H9 (cell line): ENCODE data around the gene TUG1. TPM values are rescaled to one million over a fixed set of nuclear protein-coding genes. Genes with fewer than 3 reads are reported as not detected.

Source experiments
- DNase-seq: peaks from one replicate; pipeline ENCODE4 v3.0.0-alpha.2; 2017
- H2AFZ ChIP-seq: one replicate; pipeline ENCODE4 v1.6.1; 2013; ENCODE audit warnings: mild to moderate bottlenecking, low read length, control low read depth, moderate library complexity
- H2AK5ac ChIP-seq: 2 replicates; pipeline ENCODE4 v1.6.1; 2013; ENCODE audit warnings: low read length, control low read depth, mixed read lengths; ENCODE audit not compliant: insufficient read length
- H2BK120ac ChIP-seq: one replicate; pipeline ENCODE4 v1.6.1; 2013; ENCODE audit warnings: low read depth, mild to moderate bottlenecking, low read length, control low read depth, inconsistent platforms; ENCODE audit not compliant: poor library complexity, severe bottlenecking
- H2BK12ac ChIP-seq: 2 replicates; pipeline ENCODE4 v1.6.1; 2013; ENCODE audit warnings: low read length, control low read depth, mixed read lengths, low read depth; ENCODE audit not compliant: insufficient read length
- H2BK15ac ChIP-seq: 2 replicates; pipeline ENCODE4 v1.6.1; 2013; ENCODE audit warnings: low read depth, low read length, control low read depth
- H2BK20ac ChIP-seq: one replicate; pipeline ENCODE4 v1.6.1; 2013; ENCODE audit warnings: low read depth, mild to moderate bottlenecking, low read length, control low read depth, inconsistent platforms; ENCODE audit not compliant: poor library complexity, severe bottlenecking
- H2BK5ac ChIP-seq: 2 replicates; pipeline ENCODE4 v1.6.1; 2013; ENCODE audit warnings: low read length, control low read depth, mixed read lengths; ENCODE audit not compliant: insufficient read length
- H3K14ac ChIP-seq: 2 replicates; pipeline ENCODE4 v1.6.1; 2013; ENCODE audit warnings: low read length, control low read depth; ENCODE audit not compliant: insufficient read depth
- H3K18ac ChIP-seq: 2 replicates; pipeline ENCODE4 v1.6.1; 2013; ENCODE audit warnings: low read depth, mild to moderate bottlenecking, mixed read lengths, low read length, control low read depth; ENCODE audit not compliant: insufficient read length
- H3K23ac ChIP-seq: 2 replicates; pipeline ENCODE4 v1.6.1; 2013; ENCODE audit warnings: low read length, control low read depth, mixed read lengths, low read depth; ENCODE audit not compliant: insufficient read length
- H3K23me2 ChIP-seq: 2 replicates; pipeline ENCODE4 v1.6.1; 2013; ENCODE audit warnings: low read depth, mild to moderate bottlenecking, mixed read lengths, low read length, control low read depth; ENCODE audit not compliant: insufficient read length, poor library complexity, severe bottlenecking
- H3K27ac ChIP-seq: 2 replicates; pipeline ENCODE4 v1.5.1; 2013; ENCODE audit warnings: low read length, control low read depth, mixed read lengths, low read depth; ENCODE audit not compliant: insufficient read length
- H3K27me3 ChIP-seq: 2 replicates; pipeline ENCODE4 v1.6.1; 2013; ENCODE audit warnings: low read length, control low read depth, inconsistent platforms; ENCODE audit not compliant: insufficient read depth
- H3K4ac ChIP-seq: 2 replicates; pipeline ENCODE4 v1.6.1; 2013; ENCODE audit warnings: low read depth, mild to moderate bottlenecking, control low read depth, inconsistent platforms, low read length, moderate library complexity
- H3K4me1 ChIP-seq: 2 replicates; pipeline ENCODE4 v1.6.1; 2013; ENCODE audit warnings: low read length, control low read depth, inconsistent platforms; ENCODE audit not compliant: insufficient read depth
- H3K4me2 ChIP-seq: 2 replicates; pipeline ENCODE4 v1.6.1; 2013; ENCODE audit warnings: low read length, control low read depth, mixed read lengths; ENCODE audit not compliant: insufficient read length, insufficient read depth
- H3K56ac ChIP-seq: 2 replicates; pipeline ENCODE4 v1.6.1; 2013; ENCODE audit warnings: low read depth, mild to moderate bottlenecking, mixed read lengths, low read length, control low read depth; ENCODE audit not compliant: insufficient read length
- H3K79me1 ChIP-seq: 2 replicates; pipeline ENCODE4 v1.6.1; 2013; ENCODE audit warnings: low read depth, mild to moderate bottlenecking, moderate library complexity, low read length, control low read depth, inconsistent platforms; ENCODE audit not compliant: insufficient read depth, poor library complexity, severe bottlenecking
- H3K79me2 ChIP-seq: 2 replicates; pipeline ENCODE4 v1.6.1; 2013; ENCODE audit warnings: low read length, control low read depth, inconsistent platforms; ENCODE audit not compliant: insufficient read depth
- H3K9ac ChIP-seq: 2 replicates; pipeline ENCODE4 v1.6.1; 2013; ENCODE audit warnings: low read length, control low read depth, mixed read lengths; ENCODE audit not compliant: insufficient read length; ENCODE audit errors: extremely low read depth
- H3K9me3 ChIP-seq: one replicate; pipeline ENCODE4 v1.6.1; 2013; ENCODE audit warnings: low read depth, low read length, inconsistent platforms; ENCODE audit not compliant: control insufficient read depth
- H3T11ph ChIP-seq: one replicate; pipeline ENCODE4 v1.6.1; 2013; ENCODE audit warnings: mild to moderate bottlenecking, low read length, control low read depth, inconsistent platforms
- H4K20me1 ChIP-seq: one replicate; pipeline ENCODE4 v1.6.1; 2013; ENCODE audit not compliant: control insufficient read depth, insufficient read length, insufficient read depth
- H4K5ac ChIP-seq: 2 replicates; pipeline ENCODE4 v1.6.1; 2013; ENCODE audit warnings: low read depth, mild to moderate bottlenecking, mixed read lengths, low read length, control low read depth; ENCODE audit not compliant: insufficient read length
- H4K8ac ChIP-seq: replicated peaks from 2 replicates; pipeline ENCODE4 v1.6.1; 2013; ENCODE audit warnings: low read length, control low read depth, mixed read lengths, low read depth; ENCODE audit not compliant: insufficient read length
- H4K91ac ChIP-seq: 2 replicates; pipeline ENCODE4 v1.6.1; 2013; ENCODE audit warnings: low read depth, mild to moderate bottlenecking, moderate library complexity, mixed read lengths, low read length, control low read depth; ENCODE audit not compliant: insufficient read length
- H3K27ac Mint-ChIP-seq, 3 experiments: 2 replicates in 2 of 3; 3 replicates in 1 of 3; pipeline ENCODE4 v1.8.0; 2020 to 2021; ENCODE audit warnings: mixed read lengths in 3 of 3, mild to moderate bottlenecking in 1 of 3, moderate library complexity in 1 of 3
- H3K27me3 Mint-ChIP-seq: 2 replicates; pipeline ENCODE4 v1.8.0; 2021; ENCODE audit warnings: low read depth, mild to moderate bottlenecking, moderate library complexity, mixed read lengths
- H3K36me3 Mint-ChIP-seq, 3 experiments: 2 replicates in 2 of 3; 3 replicates in 1 of 3; pipeline ENCODE4 v1.8.0; 2020 to 2021; ENCODE audit warnings: low read depth in 3 of 3, mixed read lengths in 3 of 3; ENCODE audit not compliant: insufficient read depth in 1 of 3
- H3K4me1 Mint-ChIP-seq, 2 experiments: 2 replicates each; pipeline ENCODE4 v1.8.0; 2020; ENCODE audit warnings: mixed read lengths in 2 of 2
- H3K4me3 Mint-ChIP-seq, 2 experiments: 2 replicates in 1 of 2; 3 replicates in 1 of 2; pipeline ENCODE4 v1.8.0; 2020 to 2021; ENCODE audit warnings: mild to moderate bottlenecking in 2 of 2, mixed read lengths in 2 of 2, moderate library complexity in 1 of 2
- H3K9me3 Mint-ChIP-seq, 2 experiments: 2 replicates in 1 of 2; 3 replicates in 1 of 2; pipeline ENCODE4 v1.8.0; 2020; ENCODE audit warnings: mild to moderate bottlenecking in 2 of 2, mixed read lengths in 2 of 2, moderate library complexity in 1 of 2
- WGBS: extraction: QIAGEN DNeasy Blood & Tissue Kit; methylation state at CpG from one replicate; pipeline ENCODE4 v1.1.7; 2013; ENCODE audit warnings: missing lambda C conversion rate, low lambda C conversion rate, mixed read lengths; ENCODE audit not compliant: insufficient read length; ENCODE audit errors: extremely low coverage; 5-methylcytosine and 5-hydroxymethylcytosine counted together
- total RNA-seq: library from RNA; stranded (reverse); gene quantifications from 2 replicates; pipeline ENCODE4 v1.2.1, GENCODE V29; 2021
- TF ChIP-seq, protein P1 (sequence below): fragments of 200-600 bp; sonication (generic); conservative IDR thresholded peaks from 3 replicates; pipeline ENCODE4 v1.8.0; 2021; ENCODE audit warnings: antibody characterized with exemption, mild to moderate bottlenecking

Gene TUG1
- total RNA-seq, 1 experiment from 2014 or later = 99.6 TPM

DNA sequence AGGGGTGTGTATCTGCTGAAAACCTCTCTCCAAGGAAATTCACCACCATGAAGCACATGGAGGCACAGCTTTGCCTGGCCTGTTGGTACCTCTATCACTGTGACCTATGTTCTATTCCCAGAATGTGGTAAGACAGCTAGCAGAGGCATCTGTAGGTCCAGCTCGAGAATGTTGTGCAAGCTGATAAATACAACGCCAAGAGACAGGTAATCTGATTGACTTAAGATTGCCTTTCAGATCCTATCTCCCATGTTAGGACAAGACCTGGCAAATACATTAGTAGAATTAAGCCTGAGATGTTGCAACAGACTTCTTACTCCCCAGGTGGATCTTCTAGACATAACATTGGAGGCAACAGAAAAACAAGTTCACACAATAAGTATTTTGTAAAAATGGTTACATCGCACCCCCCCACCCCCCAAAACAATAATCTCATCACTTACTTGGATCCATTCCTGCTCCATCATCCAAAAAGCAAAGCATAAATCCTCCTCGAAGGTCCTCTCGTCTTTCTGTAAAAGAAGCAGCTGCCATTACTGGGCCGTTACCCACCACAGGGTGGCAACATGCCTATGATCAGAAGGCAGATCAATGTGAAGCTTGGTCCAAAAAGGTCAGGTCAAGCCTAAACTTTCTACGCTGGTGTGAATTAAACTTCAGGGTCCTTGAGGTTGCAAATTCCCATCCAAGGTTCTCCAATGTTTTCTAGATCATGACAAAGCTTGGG lies 19.0 kb upstream of the TUG1 start:
- Mint-ChIP-seq H3K27ac (no peak overlapping the region; a peak in 1 of 7 replicates), H3K27me3 (no peaks in the 10 kb centered on the region), H3K4me1 (no peaks in the 10 kb centered on the region; a peak in 1 of 4 replicates), H3K4me3 (no peak overlapping the region), H3K36me3 (peaks cover 29 to 70% (median 64%) of the 10 kb centered on the region in 3 experiments; a peak in 6 of 7 replicates), H3K9me3 (no peaks in the 10 kb centered on the region)
- Histone ChIP-seq H2BK12ac (no peak overlapping the region), H3K23me2 (no peaks in the 10 kb centered on the region), H3K56ac (no peak overlapping the region), H4K91ac (no peak overlapping the region), H3K4me2 (no peak overlapping the region), H2AK5ac (no peak overlapping the region), H3K4me1 (no peaks in the 10 kb centered on the region), H2BK120ac (no peak overlapping the region), H3K27ac (no peak overlapping the region), H3K27me3 (no peaks in the 10 kb centered on the region), H3K18ac (no peak overlapping the region), H3T11ph (no peak overlapping the region), H2BK15ac (no peak overlapping the region), H2AFZ (no peak overlapping the region), H2BK5ac (no peak overlapping the region), H3K79me1 (no peaks in the 10 kb centered on the region), H4K8ac (no peak overlapping the region), H3K14ac (no peak overlapping the region), H3K9ac (no peak overlapping the region), H4K20me1 (no peaks in the 10 kb centered on the region), H3K4ac (no peak overlapping the region), H3K9me3 (no peaks in the 10 kb centered on the region), H3K79me2 (no peaks in the 10 kb centered on the region), H4K5ac (no peak overlapping the region), H2BK20ac (no peak overlapping the region), H3K23ac (no peak overlapping the region)
- TF ChIP-seq, protein P1, sequence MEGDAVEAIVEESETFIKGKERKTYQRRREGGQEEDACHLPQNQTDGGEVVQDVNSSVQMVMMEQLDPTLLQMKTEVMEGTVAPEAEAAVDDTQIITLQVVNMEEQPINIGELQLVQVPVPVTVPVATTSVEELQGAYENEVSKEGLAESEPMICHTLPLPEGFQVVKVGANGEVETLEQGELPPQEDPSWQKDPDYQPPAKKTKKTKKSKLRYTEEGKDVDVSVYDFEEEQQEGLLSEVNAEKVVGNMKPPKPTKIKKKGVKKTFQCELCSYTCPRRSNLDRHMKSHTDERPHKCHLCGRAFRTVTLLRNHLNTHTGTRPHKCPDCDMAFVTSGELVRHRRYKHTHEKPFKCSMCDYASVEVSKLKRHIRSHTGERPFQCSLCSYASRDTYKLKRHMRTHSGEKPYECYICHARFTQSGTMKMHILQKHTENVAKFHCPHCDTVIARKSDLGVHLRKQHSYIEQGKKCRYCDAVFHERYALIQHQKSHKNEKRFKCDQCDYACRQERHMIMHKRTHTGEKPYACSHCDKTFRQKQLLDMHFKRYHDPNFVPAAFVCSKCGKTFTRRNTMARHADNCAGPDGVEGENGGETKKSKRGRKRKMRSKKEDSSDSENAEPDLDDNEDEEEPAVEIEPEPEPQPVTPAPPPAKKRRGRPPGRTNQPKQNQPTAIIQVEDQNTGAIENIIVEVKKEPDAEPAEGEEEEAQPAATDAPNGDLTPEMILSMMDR = no peak
- DNase-seq = no peak
- no CpG with 5 or more reads among the region's 7 CpGs for WGBS
